Measurements from ENCODE around the gene RGL2. TPM values are rescaled to one million over a fixed set of nuclear protein-coding genes. Genes with fewer than 3 reads are reported as not detected.

The RGL2 gene
- total RNA-seq, 1 donor from 2014 or later, result 63.9 TPM

GRCh38 chr6:33295621-33296369, 2.9 kb downstream of the RGL2 start:
- intact Hi-C loops (cut with DNase I), result loop anchor here (5.0 kb wide), 1 partner anchor 132 kb away; no protein-coding TSS in a partner anchor
- H3K27ac ChIP-seq, result no peak overlapping the region
- H3K4me1 ChIP-seq, result peaks cover 7 to 18% of the 10 kb centered on the region in 2 donors
- H3K9me3 ChIP-seq, result no peaks in the 10 kb centered on the region
- DNase-seq (ENCODE audit: low spot score in 2 of 2), result no peak
- peaks cover 38 to 57% of the 10 kb centered on the region in 2 donors for H3K36me3 ChIP-seq
- TF ChIP-seq, protein P1, sequence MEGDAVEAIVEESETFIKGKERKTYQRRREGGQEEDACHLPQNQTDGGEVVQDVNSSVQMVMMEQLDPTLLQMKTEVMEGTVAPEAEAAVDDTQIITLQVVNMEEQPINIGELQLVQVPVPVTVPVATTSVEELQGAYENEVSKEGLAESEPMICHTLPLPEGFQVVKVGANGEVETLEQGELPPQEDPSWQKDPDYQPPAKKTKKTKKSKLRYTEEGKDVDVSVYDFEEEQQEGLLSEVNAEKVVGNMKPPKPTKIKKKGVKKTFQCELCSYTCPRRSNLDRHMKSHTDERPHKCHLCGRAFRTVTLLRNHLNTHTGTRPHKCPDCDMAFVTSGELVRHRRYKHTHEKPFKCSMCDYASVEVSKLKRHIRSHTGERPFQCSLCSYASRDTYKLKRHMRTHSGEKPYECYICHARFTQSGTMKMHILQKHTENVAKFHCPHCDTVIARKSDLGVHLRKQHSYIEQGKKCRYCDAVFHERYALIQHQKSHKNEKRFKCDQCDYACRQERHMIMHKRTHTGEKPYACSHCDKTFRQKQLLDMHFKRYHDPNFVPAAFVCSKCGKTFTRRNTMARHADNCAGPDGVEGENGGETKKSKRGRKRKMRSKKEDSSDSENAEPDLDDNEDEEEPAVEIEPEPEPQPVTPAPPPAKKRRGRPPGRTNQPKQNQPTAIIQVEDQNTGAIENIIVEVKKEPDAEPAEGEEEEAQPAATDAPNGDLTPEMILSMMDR (IDR thresholded peaks at IDR 0.05), result no peak
- no peak overlapping the region for H3K4me3 ChIP-seq
- H3K27me3 ChIP-seq, result no peaks in the 10 kb centered on the region

DNA sequence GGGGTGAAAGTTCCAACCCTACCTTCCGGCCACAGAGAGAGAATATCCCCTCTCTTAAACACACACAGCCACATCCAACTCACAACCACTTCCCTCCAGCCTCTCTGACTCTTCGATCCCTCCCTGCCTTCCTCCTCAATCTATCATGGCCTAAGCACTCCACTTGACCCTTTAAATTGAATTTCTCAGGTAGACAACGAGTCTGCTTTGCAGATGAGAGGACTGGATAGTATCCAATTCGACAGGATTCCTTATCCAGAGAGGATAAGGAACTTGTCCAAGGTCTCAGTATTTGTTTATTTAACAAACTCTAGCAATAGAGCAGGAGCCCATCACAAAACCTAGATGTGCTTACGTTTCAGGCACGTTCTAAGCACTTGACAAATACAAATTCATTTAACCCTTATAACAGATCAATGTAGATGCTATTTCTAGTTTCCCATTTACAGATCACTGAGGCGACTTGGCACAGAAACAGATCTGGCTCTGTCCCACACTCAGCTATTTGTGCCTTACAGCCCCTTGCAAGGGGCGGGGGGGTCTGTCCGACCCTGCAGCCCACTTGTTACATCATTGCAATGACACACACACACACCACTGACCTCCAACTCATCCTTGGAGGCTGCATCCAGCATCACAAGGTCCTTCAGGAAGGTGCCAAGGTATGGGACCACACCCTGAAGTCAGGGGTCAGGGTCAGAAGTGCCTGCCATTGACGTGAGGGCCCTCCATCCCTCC, 4.5 kb downstream of the RGL2 start:
- TF ChIP-seq, protein P1 (IDR thresholded peaks at IDR 0.05), result no peak
- H3K4me1 ChIP-seq, result peaks cover 10 to 18% of the 10 kb centered on the region in 2 donors
- H3K4me3 ChIP-seq, result no peak overlapping the region
- DNase-seq (ENCODE audit: low spot score in 2 of 2), result no peak
- intact Hi-C loops (cut with DNase I), result no loop called here
- H3K27me3 ChIP-seq, result no peaks in the 10 kb centered on the region
- no peak overlapping the region for H3K27ac ChIP-seq
- H3K36me3 ChIP-seq, result peaks cover 38 to 57% of the 10 kb centered on the region in 2 donors
- no peaks in the 10 kb centered on the region for H3K9me3 ChIP-seq

- Histone ChIP-seq H3K4me1 (peaks cover 10 to 22% of the 10 kb centered on the region in 2 donors), H3K27ac (no peak overlapping the region), H3K27me3 (no peaks in the 10 kb centered on the region), H3K9me3 (no peaks in the 10 kb centered on the region), H3K4me3 (no peak overlapping the region), H3K36me3 (peaks cover 38 to 57% of the 10 kb centered on the region in 2 donors)
- intact Hi-C loops (cut with DNase I), result no loop called here
- TF ChIP-seq, protein P1 (IDR thresholded peaks at IDR 0.05), result no peak
- DNase-seq (ENCODE audit: low spot score in 2 of 2), result no peak
Measured at GRCh38 chr6:33292996-33293682, 5.6 kb downstream of the RGL2 start.

DNA sequence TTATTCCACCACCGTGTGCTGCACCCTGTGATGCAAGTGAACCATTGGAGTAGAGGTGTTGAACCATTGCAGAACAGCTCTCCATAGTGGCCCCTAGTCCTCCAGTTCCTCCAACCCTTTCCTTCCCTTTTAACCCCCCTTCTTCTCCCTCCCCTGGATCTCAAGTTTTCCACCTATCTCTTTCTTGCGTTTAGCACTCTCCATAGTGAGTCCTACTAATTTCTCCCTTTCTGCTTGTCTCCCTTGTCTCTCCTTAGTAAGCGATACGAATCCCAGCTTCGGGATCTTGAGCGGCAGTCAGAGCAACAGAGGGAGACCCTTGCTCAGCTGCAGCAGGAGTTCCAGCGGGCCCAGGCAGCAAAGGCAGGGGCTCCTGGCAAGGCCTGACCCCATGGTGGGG, 8.3 kb downstream of the RGL2 start:
- intact Hi-C loops (cut with DNase I), result no loop called here
- peaks cover 42 to 64% of the 10 kb centered on the region in 2 donors for H3K36me3 ChIP-seq

GRCh38 chr6:33289784-33290315, 8.9 kb downstream of the RGL2 start:
- Histone ChIP-seq H3K27me3 (no peaks in the 10 kb centered on the region), H3K4me3 (peak overlapping the region; percentile 79 to 80), H3K4me1 (peaks cover 3 to 20% of the 10 kb centered on the region in 2 donors), H3K36me3 (peaks cover 35 to 64% of the 10 kb centered on the region in 2 donors), H3K9me3 (no peaks in the 10 kb centered on the region), H3K27ac (peak overlapping the region; percentile 56 to 76)
- intact Hi-C loops (cut with DNase I), result loop anchor here (1.0 kb wide), 4 partner anchors 9 to 101 kb away; partner anchors contain the start of genes KIFC1, RING1 and VPS52
- TF ChIP-seq, protein P1 (IDR thresholded peaks at IDR 0.05), result no peak
- DNase-seq (ENCODE audit: low spot score in 2 of 2), result no peak

More for the DNA sequence above, 8.3 kb downstream of the RGL2 start:
- H3K4me1 ChIP-seq, result peaks cover 3 to 20% of the 10 kb centered on the region in 2 donors
- H3K27ac ChIP-seq, result no peak overlapping the region
- TF ChIP-seq, protein P1 (IDR thresholded peaks at IDR 0.05), result no peak
- H3K4me3 ChIP-seq, result peak overlapping the region; percentile 79 to 80
- no peaks in the 10 kb centered on the region for H3K9me3 ChIP-seq
- H3K27me3 ChIP-seq, result no peaks in the 10 kb centered on the region
- DNase-seq (ENCODE audit: low spot score in 2 of 2), result no peak
